DMS 273 treated with DMSO at 0.1 percent for 48 hours (cell line): Measurements from ENCODE around the gene ADAMTS13.

Experiments used
- DNase-seq: peaks from one replicate; lab custom pipeline; 2025; lab: John Stamatoyannopoulos, UW

Gene ADAMTS13

GRCh38 chr9:133454943-133455673, 32.9 kb downstream of the ADAMTS13 start:
- no peak for DNase-seq

GRCh38 chr9:133455936-133456335, 33.8 kb downstream of the ADAMTS13 start:
- DNase-seq, result no peak

DNA sequence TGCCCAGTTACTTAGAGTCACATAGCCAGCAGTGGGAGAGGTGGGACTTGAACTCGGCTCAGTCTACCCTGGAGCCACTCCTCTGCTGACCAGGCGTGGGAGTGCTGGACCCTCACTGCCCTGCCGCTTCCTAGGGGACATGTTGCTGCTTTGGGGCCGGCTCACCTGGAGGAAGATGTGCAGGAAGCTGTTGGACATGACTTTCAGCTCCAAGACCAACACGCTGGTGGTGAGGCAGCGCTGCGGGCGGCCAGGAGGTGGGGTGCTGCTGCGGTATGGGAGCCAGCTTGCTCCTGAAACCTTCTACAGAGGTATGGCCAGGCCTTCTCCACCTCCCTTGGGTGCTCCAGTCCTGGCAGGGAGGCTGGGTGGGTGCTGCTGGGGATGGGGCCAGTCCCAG, 34.2 kb downstream of the ADAMTS13 start:
- no peak for DNase-seq

GRCh38 chr9:133457233-133457632, 35.1 kb downstream of the ADAMTS13 start:
- DNase-seq, result no peak

DNA sequence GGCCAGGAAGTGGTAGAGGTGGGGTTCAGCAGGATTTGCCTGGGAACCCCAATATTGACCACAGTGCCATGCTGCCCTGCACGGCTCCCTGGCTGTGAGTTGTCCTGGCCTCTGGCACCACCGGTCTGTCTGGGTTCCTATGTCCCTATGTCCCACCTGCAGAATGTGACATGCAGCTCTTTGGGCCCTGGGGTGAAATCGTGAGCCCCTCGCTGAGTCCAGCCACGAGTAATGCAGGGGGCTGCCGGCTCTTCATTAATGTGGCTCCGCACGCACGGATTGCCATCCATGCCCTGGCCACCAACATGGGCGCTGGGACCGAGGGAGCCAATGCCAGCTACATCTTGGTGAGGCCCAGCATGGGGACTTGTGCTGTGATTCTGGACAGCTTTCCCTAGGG, 35.6 kb downstream of the ADAMTS13 start:
- DNase-seq, result no peak

DNA sequence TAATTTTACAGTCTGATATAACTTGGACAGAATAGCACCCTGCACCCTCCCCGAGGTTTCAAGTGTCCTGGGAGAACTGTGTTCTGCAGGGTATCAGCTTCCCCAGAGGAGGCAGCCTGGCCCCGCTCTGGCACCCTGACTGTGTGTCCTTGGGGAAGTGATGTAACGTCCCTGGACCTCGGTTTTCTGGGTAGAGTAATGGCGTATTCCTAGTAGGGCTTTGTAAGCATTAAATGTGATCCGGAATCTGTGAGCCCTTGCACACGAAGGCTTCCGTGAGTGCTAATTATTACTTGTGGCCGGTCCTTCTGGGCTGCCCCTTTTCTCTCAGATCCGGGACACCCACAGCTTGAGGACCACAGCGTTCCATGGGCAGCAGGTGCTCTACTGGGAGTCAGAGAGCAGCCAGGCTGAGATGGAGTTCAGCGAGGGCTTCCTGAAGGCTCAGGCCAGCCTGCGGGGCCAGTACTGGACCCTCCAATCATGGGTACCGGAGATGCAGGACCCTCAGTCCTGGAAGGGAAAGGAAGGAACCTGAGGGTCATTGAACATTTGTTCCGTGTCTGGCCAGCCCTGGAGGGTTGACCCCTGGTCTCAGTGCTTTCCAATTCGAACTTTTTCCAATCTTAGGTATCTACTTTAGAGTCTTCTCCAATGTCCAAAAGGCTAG, 36.6 kb downstream of the ADAMTS13 start:
- DNase-seq, result no peak

- DNase-seq, result peak; percentile 79
Measured at GRCh38 chr9:133459476-133460404, 37.6 kb downstream of the ADAMTS13 start, which contains the start of gene CACFD1. TSS of gene CACFD1 (plus strand) at chr9:133459978. CDS start at chr9:133460067, 89 bp downstream.

GRCh38 chr9:133460405-133461175, 38.4 kb downstream of the ADAMTS13 start:
- DNase-seq, result no peak

DNA sequence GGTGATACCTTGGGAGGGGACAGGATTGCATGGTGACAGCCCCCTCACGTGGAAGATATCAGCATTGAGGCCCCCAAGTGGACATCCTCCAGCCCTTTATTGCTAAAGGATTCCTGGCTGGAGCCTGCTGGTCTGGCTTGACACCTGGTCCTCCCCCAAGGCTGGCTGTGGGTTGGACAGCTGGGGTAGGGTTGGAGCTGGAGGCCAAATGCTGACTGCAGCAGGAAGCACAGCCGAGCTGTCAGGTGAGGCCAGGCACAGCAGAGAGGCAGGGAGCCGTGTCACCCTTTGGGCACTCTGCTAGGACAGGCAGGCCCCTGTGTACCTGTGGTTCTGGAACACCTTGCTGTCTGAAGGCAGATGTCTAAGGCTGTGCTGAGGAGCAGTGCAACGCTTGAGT, 39.8 kb downstream of the ADAMTS13 start:
- DNase-seq, result no peak

DNA sequence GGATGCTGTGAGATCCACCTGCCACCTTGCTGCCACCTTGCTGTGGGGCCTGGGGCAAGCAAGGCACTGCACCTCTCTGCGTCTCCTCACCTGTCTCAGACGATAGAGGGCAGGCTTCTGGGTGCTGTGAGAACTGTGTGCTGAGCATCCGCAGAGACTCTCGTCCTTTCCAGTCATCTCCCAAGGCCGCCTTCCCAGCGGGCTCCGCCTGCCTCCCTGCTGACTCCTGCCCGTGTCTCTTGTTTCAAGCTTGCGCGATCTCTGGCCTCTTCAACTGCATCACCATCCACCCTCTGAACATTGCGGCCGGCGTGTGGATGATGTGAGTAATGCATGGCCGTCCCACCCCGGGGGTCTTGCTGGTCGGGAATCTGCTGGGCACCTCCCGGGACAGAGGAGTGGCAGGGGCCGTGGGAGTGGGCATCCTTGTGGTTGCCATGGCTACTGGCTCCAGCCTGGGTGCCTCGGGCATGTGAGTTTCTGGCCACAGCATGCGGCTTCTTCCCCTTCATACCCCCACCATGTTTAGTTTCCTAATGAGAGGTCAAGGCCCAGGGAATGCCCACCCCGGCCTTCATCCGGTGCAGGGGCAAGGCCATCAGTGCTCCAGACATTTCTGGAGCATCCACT, 41.2 kb downstream of the ADAMTS13 start:
- no peak for DNase-seq

- no peak for DNase-seq
Measured at GRCh38 chr9:133463864-133464615, 41.9 kb downstream of the ADAMTS13 start.

GRCh38 chr9:133464638-133465037, 42.5 kb downstream of the ADAMTS13 start:
- no peak for DNase-seq

- DNase-seq, result no peak
Measured at GRCh38 chr9:133465984-133466383, 43.8 kb downstream of the ADAMTS13 start.

DNA sequence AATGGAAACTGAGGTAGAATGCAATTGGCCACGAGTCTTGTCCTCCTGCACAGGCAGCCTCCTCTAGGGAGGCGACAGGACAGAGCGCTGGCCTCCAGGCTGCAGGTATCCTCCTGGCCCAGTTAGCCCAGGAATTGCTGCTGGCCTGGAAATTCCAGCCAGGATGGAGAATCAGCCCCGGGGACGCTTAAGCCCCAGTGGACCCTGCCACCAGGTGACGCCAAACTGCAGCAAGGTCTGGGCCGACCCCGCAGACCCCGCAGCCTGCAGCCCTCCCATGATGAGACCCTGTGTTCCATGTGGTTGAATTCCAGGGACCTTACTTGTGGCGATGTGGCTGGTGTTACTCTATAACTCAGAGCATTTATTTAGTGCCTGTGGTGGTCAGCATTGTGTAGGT, 44.9 kb downstream of the ADAMTS13 start:
- no peak for DNase-seq

DNA sequence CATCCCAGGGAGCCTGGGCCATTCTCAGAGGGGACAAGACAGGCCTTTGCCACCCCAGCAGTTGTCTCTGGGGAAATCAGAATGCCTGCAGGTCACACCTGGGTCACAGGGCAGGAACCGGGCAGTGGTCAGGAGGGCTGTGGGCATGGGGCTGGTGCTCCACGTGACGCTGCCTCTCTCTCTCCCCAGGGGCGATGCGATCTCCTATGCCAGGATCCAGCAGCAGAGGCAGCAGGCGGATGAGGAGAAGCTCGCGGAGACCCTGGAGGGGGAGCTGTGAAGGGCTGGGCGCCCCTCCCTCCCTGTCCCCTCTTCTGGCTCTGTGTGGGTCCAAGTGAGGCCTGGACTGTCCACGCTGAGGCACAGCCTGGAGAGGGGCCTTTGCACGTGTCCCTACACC, 46.2 kb downstream of the ADAMTS13 start:
- DNase-seq, result no peak

GRCh38 chr9:133468777-133469421, 46.7 kb downstream of the ADAMTS13 start:
- no peak for DNase-seq

DNA sequence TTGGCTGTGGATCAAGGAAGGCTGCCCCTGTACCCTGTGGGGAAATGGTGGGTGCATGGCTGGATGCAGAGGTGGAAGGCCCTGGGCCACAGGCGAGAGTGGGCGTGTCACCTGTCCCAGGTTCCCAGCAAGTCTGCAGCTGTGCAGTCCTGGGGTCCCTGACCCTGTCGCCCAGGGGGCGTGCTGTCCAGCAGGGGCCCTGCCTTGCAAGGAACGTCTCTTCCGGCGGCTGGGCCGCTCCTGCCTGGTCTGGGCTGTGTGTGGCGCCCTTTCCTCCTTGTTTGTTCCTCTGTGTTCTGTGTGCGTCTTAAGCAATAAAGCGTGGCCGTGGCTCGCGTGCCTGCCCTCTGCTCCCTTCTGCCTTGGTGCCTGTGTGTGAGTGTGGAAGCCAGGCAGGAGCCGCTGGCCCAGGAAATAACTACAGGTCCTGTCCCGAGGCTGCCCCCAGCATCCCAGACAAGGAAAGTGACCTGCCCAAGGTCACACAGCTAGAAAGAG, 48.3 kb downstream of the ADAMTS13 start:
- no peak for DNase-seq

DNA sequence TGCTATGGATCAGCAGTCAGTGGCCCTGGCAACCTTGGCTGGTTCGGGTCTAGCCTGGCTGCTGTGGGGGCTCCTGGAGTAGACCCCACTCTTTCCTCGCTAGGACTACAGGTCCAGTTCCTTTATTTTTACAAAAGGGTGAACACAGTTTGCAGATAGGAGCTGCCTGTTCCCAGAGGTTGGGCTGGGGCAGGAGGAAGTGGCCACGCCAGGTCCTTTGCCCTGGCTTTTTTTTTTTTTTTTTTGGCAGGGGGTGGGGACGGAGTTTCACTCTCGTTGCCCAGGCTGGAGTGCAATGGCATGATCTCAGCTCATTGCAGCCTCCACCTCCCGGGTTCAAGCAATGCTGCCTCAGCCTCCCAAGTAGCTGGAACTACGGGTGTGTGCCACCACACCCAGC, 48.8 kb downstream of the ADAMTS13 start:
- DNase-seq, result no peak

DNA sequence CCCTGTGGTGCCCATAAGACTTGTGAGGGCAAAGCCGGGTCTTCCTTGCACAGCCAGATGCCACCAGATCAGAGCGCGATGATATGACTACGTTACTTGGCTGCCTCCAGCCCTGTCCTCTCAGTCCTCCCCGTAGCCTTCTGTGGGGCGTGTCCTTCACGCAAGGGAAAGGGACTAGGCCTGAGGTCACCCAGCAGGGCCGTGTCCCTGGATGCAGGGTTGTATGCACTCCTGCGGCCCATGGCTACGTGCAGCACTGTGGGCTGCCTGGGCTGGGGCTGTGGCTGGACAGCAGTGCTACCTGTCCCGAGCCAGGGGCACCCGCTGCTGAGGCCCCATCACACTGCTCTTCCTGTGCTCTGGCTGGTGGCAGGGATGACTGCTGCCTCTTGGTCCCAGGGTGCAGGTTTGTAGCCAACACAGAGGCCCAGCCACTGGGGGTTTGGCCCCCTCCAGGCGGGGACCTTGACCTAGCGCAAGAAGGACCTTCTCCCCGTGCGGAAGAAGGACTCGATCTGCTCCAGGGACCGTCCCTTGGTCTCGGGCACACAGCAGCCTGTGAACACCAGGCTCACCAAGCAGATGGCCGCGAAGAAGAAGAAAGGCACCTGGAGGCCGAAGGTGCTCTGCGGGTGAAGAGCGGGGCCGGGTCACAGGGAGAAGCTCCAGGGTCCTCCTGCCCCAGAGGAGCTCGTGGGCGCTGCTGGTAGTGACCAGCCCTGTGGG, 49.5 kb downstream of the ADAMTS13 start:
- no peak for DNase-seq
